ENCODE data around the gene GSG1L. TPM values are rescaled to one million over a fixed set of nuclear protein-coding genes. Genes with fewer than 3 reads are reported as not detected.

GSG1L gene
- total and polyA plus RNA-seq, 2 of the 13 experiments (the other 11 are each of a cell fraction or from before 2014, with no cell fraction given) = not detected

DNA sequence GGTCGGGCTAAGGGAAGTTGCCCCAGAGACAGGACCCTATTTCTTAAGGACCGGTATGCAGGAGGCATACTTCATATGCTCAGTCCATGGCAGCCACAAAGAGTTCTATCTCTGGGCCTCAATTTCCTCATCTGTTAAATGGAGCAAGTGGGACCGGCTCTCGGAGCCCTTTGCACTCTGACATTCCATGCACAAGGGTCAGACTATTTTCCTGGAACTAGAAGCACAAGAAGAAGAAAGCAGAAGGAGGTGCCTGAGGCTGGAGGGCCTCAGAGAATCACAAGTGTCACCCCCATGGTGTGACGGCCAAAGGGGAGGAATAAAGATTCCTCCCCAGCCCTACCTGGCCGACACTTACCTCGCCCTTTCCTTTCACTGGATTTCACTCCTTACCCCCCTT lies 115.8 kb downstream of the GSG1L start:
- Histone ChIP-seq H3K27ac (ENCODE audit: extremely low read length, insufficient read depth, low read length) (no peak overlapping the region), H3K4me2 (ENCODE audit: low read depth, low read length) (no peak overlapping the region), H3K27me3 (ENCODE audit: control insufficient read depth in 1 of 2, insufficient read depth in 2 of 2, low read length in 2 of 2) (peaks cover 0 to 21% of the 10 kb centered on the region in 2 experiments; a peak in 4 of 5 replicates), H4K20me1 (ENCODE audit: insufficient read depth, low read length) (no peaks in the 10 kb centered on the region), H2AFZ (ENCODE audit: low read length) (no peak overlapping the region), H3K4me1 (ENCODE audit: insufficient read depth, low read length) (no peaks in the 10 kb centered on the region), H3K79me2 (ENCODE audit: insufficient read depth, low read length) (no peaks in the 10 kb centered on the region), H3K9me3 (ENCODE audit: low read length) (no peaks in the 10 kb centered on the region), H3K36me3 (replicated peaks in 1 of 2; ENCODE audit: control insufficient read depth in 1 of 2, insufficient read depth in 2 of 2, low read length in 2 of 2) (no peaks in the 10 kb centered on the region), H3K9ac (ENCODE audit: insufficient read depth, low read depth, low read length) (no peak overlapping the region), H3K4me3 (replicated peaks in 1 of 3; ENCODE audit: insufficient read depth in 1 of 3, low read depth in 2 of 3, low read length in 3 of 3) (no peak overlapping the region)
- FAIRE-seq = no peak
- ATAC-seq = no peak
- ChIA-PET POLR2A (no interaction called here), CTCF (ENCODE audit: low intra/inter-chr PET ratio, low total read pairs) (no interaction called here)
- in situ Hi-C loops (cut with HindIII; ENCODE audit: extremely low pct_ligation_motif_present, low pct_unique_long_range_greater_than_20kb) = no loop called here
- TF ChIP-seq ZNF629 (CRISPR knock-in tag; conservative IDR thresholded peaks at IDR 0.05) = peak; percentile 41; the same call in 1 of the 2 replicates
- TF ChIP-seq, protein P1, sequence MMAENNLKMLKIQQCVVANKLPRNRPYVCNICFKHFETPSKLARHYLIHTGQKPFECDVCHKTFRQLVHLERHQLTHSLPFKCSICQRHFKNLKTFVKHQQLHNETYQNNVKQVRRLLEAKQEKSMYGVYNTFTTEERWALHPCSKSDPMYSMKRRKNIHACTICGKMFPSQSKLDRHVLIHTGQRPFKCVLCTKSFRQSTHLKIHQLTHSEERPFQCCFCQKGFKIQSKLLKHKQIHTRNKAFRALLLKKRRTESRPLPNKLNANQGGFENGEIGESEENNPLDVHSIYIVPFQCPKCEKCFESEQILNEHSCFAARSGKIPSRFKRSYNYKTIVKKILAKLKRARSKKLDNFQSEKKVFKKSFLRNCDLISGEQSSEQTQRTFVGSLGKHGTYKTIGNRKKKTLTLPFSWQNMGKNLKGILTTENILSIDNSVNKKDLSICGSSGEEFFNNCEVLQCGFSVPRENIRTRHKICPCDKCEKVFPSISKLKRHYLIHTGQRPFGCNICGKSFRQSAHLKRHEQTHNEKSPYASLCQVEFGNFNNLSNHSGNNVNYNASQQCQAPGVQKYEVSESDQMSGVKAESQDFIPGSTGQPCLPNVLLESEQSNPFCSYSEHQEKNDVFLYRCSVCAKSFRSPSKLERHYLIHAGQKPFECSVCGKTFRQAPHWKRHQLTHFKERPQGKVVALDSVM (CRISPR knock-in tag; IDR thresholded peaks at IDR 0.05) = no peak
- no peak for TF ChIP-seq ZC3H4 (CRISPR knock-in tag; IDR thresholded peaks at IDR 0.05; ENCODE audit: borderline replicate concordance)
- intact Hi-C loops (cut with micrococcal nuclease; ENCODE audit: unreplicated experiment) = no loop called here
- BruUV-seq (replicated peaks) = no TSS peak
- no peak for DNase-seq (ENCODE audit: low spot score)
- WGBS (ENCODE audit: low lambda C conversion rate) = 25% methylated on average over 7 of the region's 7 CpGs

DNA sequence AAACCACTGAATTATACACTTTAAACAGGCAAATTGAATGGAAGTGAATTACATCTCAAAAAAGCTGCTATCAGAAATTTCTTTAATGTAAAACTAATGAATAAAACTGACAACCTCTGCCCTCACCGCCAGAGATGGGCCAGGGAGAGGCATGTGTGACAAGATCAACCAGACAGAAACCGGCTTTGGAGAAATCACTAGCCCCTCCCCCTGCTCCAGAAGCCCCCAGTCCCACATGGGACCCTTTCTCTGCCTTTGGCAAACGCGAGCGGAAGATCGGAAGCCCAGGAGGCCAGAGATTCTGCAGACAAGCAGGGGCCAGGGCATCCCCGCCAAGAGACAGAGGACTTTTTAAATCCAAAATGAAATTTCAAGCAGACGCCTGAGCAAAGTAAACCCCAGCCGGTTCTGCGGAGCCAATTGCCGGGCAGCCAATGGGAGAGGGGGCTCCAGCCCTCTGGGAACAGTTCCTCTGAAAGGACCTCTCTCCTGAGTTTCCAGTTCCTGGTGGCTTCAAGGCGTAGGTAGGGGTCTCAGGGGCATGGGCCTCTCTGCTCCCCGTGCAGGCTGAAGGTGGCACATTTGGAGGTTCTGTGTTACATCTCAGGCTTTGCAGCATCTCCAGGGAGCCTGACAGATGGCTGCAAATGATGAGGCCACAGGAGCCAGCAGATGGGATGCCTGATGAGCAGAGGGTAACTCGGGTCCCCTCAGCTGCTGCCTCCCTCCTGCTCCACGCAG lies 118.1 kb downstream of the GSG1L start:
- POLR2A ChIA-PET = no interaction called here
- 18% methylated on average over 13 of the region's 15 CpGs for WGBS (ENCODE audit: low lambda C conversion rate)
- intact Hi-C loops (cut with micrococcal nuclease; ENCODE audit: unreplicated experiment) = no loop called here
- no peak overlapping the region for H3K4me3 ChIP-seq (replicated peaks in 1 of 3; ENCODE audit: insufficient read depth in 1 of 3, low read depth in 2 of 3, low read length in 3 of 3)
- no peak overlapping the region for H2AFZ ChIP-seq (ENCODE audit: low read length)
- peaks cover 0 to 10% of the 10 kb centered on the region in 2 experiments; a peak in 3 of 5 replicates for H3K27me3 ChIP-seq (ENCODE audit: control insufficient read depth in 1 of 2, insufficient read depth in 2 of 2, low read length in 2 of 2)
- CTCF ChIA-PET (ENCODE audit: low intra/inter-chr PET ratio, low total read pairs) = no interaction called here
- H3K4me1 ChIP-seq (ENCODE audit: insufficient read depth, low read length) = no peaks in the 10 kb centered on the region
- no peak overlapping the region for H3K4me2 ChIP-seq (ENCODE audit: low read depth, low read length)
- ATAC-seq = no peak
- TF ChIP-seq ZNF543 (CRISPR knock-in tag; IDR thresholded peaks at IDR 0.05) (no peak), RAD51 (IDR thresholded peaks at IDR 0.05; ENCODE audit: borderline replicate concordance) (no peak)
- BruUV-seq (replicated peaks) = no TSS peak
- no peak for DNase-seq (ENCODE audit: low spot score)
- H3K36me3 ChIP-seq (replicated peaks in 1 of 2; ENCODE audit: control insufficient read depth in 1 of 2, insufficient read depth in 2 of 2, low read length in 2 of 2) = no peaks in the 10 kb centered on the region
- no peak overlapping the region for H3K9ac ChIP-seq (ENCODE audit: insufficient read depth, low read depth, low read length)
- no peaks in the 10 kb centered on the region for H3K79me2 ChIP-seq (ENCODE audit: insufficient read depth, low read length)
- no peaks in the 10 kb centered on the region for H3K9me3 ChIP-seq (ENCODE audit: low read length)
- FAIRE-seq = no peak
- in situ Hi-C loops (cut with HindIII; ENCODE audit: extremely low pct_ligation_motif_present, low pct_unique_long_range_greater_than_20kb) = no loop called here
- no peaks in the 10 kb centered on the region for H4K20me1 ChIP-seq (ENCODE audit: insufficient read depth, low read length)
- H3K27ac ChIP-seq (ENCODE audit: extremely low read length, insufficient read depth, low read length) = no peak overlapping the region

Data from HepG2 (cell line).